Upper lobe of right lung (tissue), 1 donor: ENCODE results near the gene TSPAN8. TPM values are rescaled to one million over a fixed set of nuclear protein-coding genes. Genes with fewer than 3 reads are reported as not detected.
A peak's percentile ranks its signal among the peaks of the same experiment; 100 is the strongest.

Experiments used
- ATAC-seq: fragments of 200-7000 bp; cut with Tn5 transposase; one replicate; pipeline ENCODE4 v1.9.1; 2020; ENCODE audit warnings: mild to moderate bottlenecking, moderate library complexity
- DNase-seq: peaks from one replicate; pipeline ENCODE4 v3.0.0-alpha.2; 2020
- H3K27ac ChIP-seq: fragments of 200-600 bp; one replicate; pipeline ENCODE4 v1.8.0; 2022
- H3K27me3 ChIP-seq: fragments of 200-600 bp; one replicate; pipeline ENCODE4 v1.8.0; 2022; ENCODE audit warnings: mild to moderate bottlenecking
- H3K36me3 ChIP-seq: fragments of 200-600 bp; one replicate; pipeline ENCODE4 v1.8.0; 2022
- H3K4me1 ChIP-seq: fragments of 200-600 bp; one replicate; pipeline ENCODE4 v1.8.0; 2022
- H3K4me3 ChIP-seq: fragments of 200-600 bp; one replicate; pipeline ENCODE4 v1.8.0; 2022; ENCODE audit warnings: mild to moderate bottlenecking
- H3K9me3 ChIP-seq: fragments of 200-600 bp; one replicate; pipeline ENCODE4 v1.8.0; 2022
- CTCF ChIP-seq: fragments of 200-600 bp; IDR thresholded peaks from one replicate; pipeline ENCODE4 v1.8.0; 2022; ENCODE audit warnings: antibody characterized with exemption
- intact Hi-C: fragments of 100-400 bp; cut with DNase I; formaldehyde crosslinking; loops from one replicate; pipeline ENCODE4 v1.11.0; 2022
- long read RNA-seq: library from polyadenylated mRNA; unstranded; transcript quantifications from one replicate; pipeline ENCODE4 v2.0.0, GENCODE V29; 2021
- total RNA-seq: library from RNA; stranded (reverse); fragmentation: NEBNext Ultra II Directional; extraction: Animal tissue kit (Norgen Biotek cat#: 25700); gene quantifications from one replicate; pipeline ENCODE4 v1.2.1, GENCODE V29; 2021
- donor health status: DM: no; HTN: yes; CAD: no; lungs with severe emphysema.

The TSPAN8 gene
- 11.2 TPM for total RNA-seq
- long read RNA-seq, transcript TSPAN8-201 (9 exons, 1,227 nt) = major isoform, 5 of 9 reads
- long read RNA-seq, partial matches to known transcripts = 0 of 9 reads
- long read RNA-seq, other reads (novel, unspliced or antisense) = 0 of 9 reads

- Histone ChIP-seq H3K4me3 (peak within 1 kb of the TSS; percentile 24), H3K9me3 (no peaks in the 10 kb centered on the region), H3K4me1 (peaks cover 7% of the 10 kb centered on the region), H3K36me3 (no peaks in the 10 kb centered on the region), H3K27ac (peak within 1 kb of the TSS; percentile 65), H3K27me3 (no peaks in the 10 kb centered on the region)
- no peak for DNase-seq
- TF ChIP-seq CTCF = no peak
- peak; percentile 41 for ATAC-seq
- intact Hi-C loops = no loop called here
Measured at GRCh38 chr12:71157601-71158233, at the start of gene TSPAN8. TSPAN8 (minus strand) TSS chr12:71157999; CDS start chr12:71157678, 321 bp downstream.

GRCh38 chr12:71201136-71201679 is 43.4 kb upstream of the TSPAN8 start:
- no peak for TF ChIP-seq CTCF

GRCh38 chr12:71200706-71201105 is 42.9 kb upstream of the TSPAN8 start:
- Histone ChIP-seq H3K27ac (no peak overlapping the region), H3K9me3 (no peaks in the 10 kb centered on the region), H3K36me3 (no peaks in the 10 kb centered on the region), H3K27me3 (no peaks in the 10 kb centered on the region), H3K4me1 (no peaks in the 10 kb centered on the region), H3K4me3 (no peak overlapping the region)
- TF ChIP-seq CTCF = no peak
- DNase-seq (no peak), ATAC-seq (no peak)
- intact Hi-C loops = no loop called here

More at GRCh38 chr12:71201136-71201679, 43.4 kb upstream of the TSPAN8 start:
- H3K9me3 ChIP-seq = no peaks in the 10 kb centered on the region
- ATAC-seq (no peak), DNase-seq (no peak)
- H3K36me3 ChIP-seq = no peaks in the 10 kb centered on the region
- no peaks in the 10 kb centered on the region for H3K27me3 ChIP-seq
- H3K4me1 ChIP-seq = no peaks in the 10 kb centered on the region
- no peak overlapping the region for H3K27ac ChIP-seq
- no peak overlapping the region for H3K4me3 ChIP-seq
- intact Hi-C loops = no loop called here

- no peaks in the 10 kb centered on the region for H3K36me3 ChIP-seq
- no peak overlapping the region for H3K4me3 ChIP-seq
- no peak for DNase-seq
- H3K9me3 ChIP-seq = no peaks in the 10 kb centered on the region
- no peak for ATAC-seq
- intact Hi-C loops = no loop called here
- TF ChIP-seq CTCF = no peak
- no peak overlapping the region for H3K27ac ChIP-seq
- no peaks in the 10 kb centered on the region for H3K4me1 ChIP-seq
- H3K27me3 ChIP-seq = no peaks in the 10 kb centered on the region
Measured at GRCh38 chr12:71197460-71197859, 39.7 kb upstream of the TSPAN8 start.

- H3K27me3 ChIP-seq = no peaks in the 10 kb centered on the region
- no peaks in the 10 kb centered on the region for H3K9me3 ChIP-seq
- intact Hi-C loops = no loop called here
- H3K27ac ChIP-seq = no peak overlapping the region
- H3K4me1 ChIP-seq = no peaks in the 10 kb centered on the region
- H3K4me3 ChIP-seq = no peak overlapping the region
- DNase-seq = no peak
- no peak for ATAC-seq
- TF ChIP-seq CTCF = no peak
- H3K36me3 ChIP-seq = no peaks in the 10 kb centered on the region
Measured at GRCh38 chr12:71195338-71195896, 37.6 kb upstream of the TSPAN8 start.
